Renal cortex interstitium (tissue), 15 donors: Measurements from ENCODE around the gene DSCAML1. TPM values are rescaled to one million over a fixed set of nuclear protein-coding genes. Genes with fewer than 3 reads are reported as not detected.

ENCODE experiments used
- DNase-seq, 11 donors: peaks; one replicate each; pipeline ENCODE4 v3.0.0-alpha.2; 2013; ENCODE audit warnings: low read depth in 9 of 11, low spot score in 4 of 11; ENCODE audit errors: extremely low read depth in 1 of 11
- long read RNA-seq, 16 experiments: transcript quantifications; one replicate each; lab custom pipeline, GENCODE V29; 2026
- polyA plus RNA-seq, 3 donors: library from polyadenylated mRNA; unstranded; fragments of 120-200 nt; gene quantifications; one replicate each; pipeline ENCODE4 v1.2.1, GENCODE V29; 2013; ENCODE audit not compliant: insufficient read length in 3 of 3

The DSCAML1 gene, protein sequence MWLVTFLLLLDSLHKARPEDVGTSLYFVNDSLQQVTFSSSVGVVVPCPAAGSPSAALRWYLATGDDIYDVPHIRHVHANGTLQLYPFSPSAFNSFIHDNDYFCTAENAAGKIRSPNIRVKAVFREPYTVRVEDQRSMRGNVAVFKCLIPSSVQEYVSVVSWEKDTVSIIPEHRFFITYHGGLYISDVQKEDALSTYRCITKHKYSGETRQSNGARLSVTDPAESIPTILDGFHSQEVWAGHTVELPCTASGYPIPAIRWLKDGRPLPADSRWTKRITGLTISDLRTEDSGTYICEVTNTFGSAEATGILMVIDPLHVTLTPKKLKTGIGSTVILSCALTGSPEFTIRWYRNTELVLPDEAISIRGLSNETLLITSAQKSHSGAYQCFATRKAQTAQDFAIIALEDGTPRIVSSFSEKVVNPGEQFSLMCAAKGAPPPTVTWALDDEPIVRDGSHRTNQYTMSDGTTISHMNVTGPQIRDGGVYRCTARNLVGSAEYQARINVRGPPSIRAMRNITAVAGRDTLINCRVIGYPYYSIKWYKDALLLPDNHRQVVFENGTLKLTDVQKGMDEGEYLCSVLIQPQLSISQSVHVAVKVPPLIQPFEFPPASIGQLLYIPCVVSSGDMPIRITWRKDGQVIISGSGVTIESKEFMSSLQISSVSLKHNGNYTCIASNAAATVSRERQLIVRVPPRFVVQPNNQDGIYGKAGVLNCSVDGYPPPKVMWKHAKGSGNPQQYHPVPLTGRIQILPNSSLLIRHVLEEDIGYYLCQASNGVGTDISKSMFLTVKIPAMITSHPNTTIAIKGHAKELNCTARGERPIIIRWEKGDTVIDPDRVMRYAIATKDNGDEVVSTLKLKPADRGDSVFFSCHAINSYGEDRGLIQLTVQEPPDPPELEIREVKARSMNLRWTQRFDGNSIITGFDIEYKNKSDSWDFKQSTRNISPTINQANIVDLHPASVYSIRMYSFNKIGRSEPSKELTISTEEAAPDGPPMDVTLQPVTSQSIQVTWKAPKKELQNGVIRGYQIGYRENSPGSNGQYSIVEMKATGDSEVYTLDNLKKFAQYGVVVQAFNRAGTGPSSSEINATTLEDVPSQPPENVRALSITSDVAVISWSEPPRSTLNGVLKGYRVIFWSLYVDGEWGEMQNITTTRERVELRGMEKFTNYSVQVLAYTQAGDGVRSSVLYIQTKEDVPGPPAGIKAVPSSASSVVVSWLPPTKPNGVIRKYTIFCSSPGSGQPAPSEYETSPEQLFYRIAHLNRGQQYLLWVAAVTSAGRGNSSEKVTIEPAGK (N-terminal part only)
- 1 to 10 TPM; 2.7 to 4.4 (median 3.0) TPM for polyA plus RNA-seq
- long read RNA-seq, donor 1, result 0 reads
- long read RNA-seq, donor 2, result 0 reads
- long read RNA-seq, donor 3, result 0 reads
- long read RNA-seq, donor 4, result 0 reads
- long read RNA-seq, donor 5, result 0 reads
- long read RNA-seq, donor 6, result 0 reads
- long read RNA-seq, donor 7, result 0 reads
- long read RNA-seq, donor 8, result 0 reads
- long read RNA-seq, donor 9, result 0 reads
- long read RNA-seq, donor 10, result 0 reads
- long read RNA-seq, donor 11, result 0 reads
- long read RNA-seq, donor 12, partial matches to known transcripts, result 0 of 1 reads
- long read RNA-seq, donor 12, other reads (novel, unspliced or antisense), result 0 of 1 reads
- long read RNA-seq, donor 13, result 0 reads
- long read RNA-seq, donor 14, result 0 reads
- long read RNA-seq, donor 15, result 0 reads
- long read RNA-seq, donor 16, result 0 reads

DNA sequence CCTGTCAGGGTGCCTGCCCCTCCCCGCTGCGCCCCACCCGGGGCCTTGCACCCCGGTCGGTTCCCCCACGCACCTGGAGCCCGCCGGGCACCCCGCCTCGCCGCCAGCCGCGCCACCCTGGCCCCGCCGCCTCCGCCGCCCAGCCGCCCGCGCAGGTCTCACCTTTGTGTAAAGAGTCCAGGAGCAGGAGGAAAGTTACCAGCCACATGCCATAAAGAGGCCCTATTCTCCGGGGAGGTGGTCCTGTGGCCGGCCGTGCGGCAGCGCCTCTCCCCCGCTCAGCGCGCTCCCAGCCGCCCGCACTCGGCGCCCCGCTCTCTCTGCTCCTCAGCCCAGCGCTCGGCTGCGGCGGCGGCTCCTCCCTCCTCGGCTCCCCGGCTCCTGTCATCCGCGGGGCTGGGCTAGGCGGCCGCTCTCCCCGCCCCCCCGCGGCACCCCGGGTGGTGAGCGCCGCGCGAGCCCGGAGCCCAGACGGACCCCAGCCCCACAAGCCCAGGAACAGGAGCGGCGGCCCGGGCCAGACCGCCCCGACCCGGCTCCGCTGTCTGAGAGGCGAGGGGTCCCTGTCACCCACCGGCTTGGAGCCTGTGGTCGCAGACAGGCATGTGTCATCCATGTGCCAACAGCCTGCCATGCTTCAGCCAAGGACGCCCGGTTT lies at the start of gene DSCAML1:
Gene DSCAML1, minus strand, starts transcription at position 345 of the 658 bp plus-strand sequence. Its CDS starts 137 bp downstream, at position 208.
- no peak for DNase-seq

DNA sequence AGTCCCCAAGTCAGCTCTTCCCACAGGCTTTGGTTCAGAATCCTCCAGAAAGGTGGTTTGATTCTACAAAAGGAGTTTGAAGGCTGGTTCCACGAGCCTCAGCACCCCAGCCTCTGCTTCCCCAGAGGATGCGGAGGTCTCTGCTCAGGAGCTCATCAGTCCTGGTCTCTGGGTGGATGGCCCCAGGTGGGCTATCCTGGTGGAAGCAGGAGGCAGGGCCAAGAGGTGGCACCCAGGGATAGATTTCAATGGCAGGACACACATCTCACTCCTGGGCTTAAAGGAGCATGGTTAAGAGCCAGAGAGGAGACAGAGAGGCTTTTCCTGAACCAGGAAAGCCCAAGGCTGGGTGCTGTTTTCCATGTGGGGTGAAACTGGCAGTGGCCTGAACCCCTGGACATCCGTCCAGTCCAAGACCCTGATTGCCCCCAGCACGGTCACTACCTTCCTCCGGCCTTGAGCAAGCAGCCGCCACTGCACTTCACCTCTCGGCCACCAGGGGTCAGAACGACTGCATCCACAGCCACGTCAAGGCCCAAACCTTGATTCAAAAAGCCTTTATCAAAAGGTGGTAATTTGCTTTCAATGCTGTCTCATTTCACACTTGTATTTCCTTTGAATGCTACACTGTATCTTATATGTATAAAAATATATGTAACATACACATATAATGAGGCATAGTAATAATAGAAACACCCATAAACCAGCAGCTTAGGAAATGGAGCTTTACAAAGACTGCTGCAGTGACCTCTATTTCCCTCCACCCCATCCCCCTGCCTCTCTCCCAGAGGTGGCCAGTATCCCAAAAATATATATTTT lies 46.9 kb upstream of the DSCAML1 start:
- peak in 3 of 11 donors; percentile 51 to 73 (median 68) for DNase-seq

DNA sequence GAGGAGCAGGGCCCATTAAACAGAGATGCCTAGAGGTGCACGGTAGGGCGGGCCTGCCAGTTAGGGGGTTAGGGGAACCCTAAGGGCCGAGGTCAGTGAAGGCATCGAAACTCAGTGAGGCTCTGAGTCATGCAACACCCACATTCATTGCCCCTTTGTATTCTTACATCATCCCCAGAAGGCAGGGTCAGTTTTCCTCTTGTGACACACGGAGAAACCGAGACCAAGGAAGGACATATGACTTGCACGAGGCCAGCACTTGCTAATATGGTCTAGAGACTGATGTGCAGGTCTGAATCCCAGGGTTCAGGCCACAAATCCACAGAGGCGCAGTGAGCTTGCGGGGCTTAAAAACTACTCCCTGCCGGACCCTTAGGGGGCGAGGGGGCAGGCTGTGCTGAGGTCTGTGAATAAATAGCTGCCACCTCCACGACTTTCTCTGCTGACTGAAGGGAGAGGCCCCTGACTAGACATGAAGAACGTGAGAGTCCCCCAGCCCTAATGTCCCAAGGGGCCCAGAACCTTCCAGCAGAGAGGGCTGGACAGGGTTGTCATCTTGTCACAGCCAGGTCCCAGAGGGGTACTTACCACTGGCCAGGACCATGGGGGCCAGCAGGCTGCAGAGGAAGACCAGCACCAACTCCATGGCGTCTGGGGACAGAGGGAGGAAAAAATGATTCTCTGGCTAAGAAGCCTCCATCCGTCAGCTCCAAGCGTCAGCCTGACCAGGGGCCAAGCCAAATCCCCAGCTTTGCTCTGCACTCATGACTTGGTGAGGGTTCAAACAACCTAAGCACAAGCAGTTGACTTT lies 45.3 kb upstream of the DSCAML1 start:
- no peak for DNase-seq

DNA sequence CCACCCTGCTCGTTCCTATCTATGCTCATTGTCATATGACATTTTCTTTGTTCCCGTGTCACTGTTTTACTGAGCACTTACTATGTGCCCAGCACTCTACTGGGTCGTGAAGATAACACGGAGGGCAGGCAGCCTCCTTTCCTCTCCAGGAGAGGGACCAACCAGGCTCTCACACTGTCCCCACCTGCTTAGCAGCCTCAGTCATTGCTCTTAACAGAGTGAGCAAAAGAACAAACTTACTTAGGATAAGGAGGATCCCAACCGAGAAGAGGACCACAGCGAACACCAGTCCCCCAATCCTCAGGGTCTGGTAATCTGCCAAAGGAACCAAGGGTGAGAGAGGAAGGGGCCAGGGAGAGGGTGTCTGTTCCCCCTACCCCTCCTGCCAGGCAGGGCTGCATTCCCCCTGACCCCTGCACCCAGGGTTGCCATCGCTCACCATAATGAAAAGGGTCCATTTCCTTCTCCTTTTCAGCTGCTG lies 44.6 kb upstream of the DSCAML1 start:
- no peak for DNase-seq

DNA sequence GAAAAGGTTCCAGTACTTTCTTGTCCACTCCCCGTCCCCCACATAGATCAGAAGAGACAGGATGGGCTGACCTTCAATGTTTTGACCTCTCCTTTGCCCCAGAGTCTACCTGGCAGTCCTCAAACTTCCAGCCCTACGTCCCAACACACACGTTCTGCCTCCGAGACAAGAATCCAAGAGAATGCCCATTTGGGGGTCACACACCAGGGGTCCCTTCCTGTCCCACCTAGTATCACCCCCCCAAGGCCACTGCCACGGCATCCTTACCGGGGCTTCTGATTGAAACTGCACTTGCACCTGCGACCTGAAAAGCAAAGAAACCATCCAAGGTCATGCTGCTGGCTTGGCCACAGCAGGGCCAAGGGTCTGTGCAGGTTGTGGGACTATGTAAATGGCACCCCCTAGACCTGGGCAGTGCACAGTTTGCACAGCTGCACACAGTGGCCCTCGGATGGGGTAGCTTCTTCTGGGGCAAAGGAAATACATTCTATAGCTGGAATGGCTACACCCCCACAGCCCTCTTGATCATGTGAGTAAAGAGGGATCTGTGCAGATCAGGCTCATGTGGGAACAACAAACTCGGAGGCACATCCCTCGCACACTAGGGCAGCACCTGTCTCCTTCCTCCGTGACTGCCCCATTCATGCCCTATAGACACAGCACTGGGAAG lies 44.0 kb upstream of the DSCAML1 start:
- DNase-seq, result no peak

DNA sequence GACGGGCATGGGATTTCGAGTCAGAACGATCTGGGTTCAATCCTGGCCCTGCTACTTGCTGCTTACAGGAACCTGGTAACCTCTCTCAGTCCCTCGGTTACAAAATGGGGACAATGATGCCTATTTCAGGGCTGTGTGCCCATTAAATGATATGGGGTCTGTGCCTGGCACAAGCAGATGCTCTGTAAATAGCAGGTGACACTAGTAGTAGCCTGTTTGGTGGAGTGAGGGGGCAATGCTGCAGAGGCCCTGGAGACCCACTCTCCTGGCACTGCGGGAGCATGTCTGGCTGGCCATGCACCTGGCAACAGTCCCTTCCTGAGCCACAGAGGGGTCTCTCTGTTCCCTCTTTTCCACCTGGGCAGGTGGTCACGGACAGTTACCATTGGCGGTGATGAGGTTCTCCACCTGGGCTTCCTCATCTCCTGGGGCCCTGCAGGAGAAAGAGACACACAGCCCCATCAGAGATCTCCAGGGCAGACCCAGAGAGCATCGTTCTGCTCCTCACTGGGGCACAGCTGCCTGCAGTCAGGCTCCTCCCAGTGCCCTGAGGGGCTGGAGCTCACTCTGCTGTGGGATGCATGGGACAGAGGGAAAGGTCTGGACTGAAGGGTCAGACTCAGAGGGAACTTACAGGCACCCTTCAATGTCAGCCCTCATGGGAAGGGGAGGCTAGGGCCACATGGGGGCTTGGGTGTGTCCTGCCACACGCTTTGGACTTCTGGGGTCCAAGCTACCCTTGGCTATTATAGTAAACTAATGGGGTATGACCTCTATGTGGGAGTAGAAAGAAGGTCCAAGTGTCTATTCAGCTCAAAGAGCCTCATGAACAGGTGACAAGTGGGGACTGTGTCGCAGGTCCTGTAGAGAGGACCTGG lies 43.2 kb upstream of the DSCAML1 start:
- DNase-seq, result no peak

DNA sequence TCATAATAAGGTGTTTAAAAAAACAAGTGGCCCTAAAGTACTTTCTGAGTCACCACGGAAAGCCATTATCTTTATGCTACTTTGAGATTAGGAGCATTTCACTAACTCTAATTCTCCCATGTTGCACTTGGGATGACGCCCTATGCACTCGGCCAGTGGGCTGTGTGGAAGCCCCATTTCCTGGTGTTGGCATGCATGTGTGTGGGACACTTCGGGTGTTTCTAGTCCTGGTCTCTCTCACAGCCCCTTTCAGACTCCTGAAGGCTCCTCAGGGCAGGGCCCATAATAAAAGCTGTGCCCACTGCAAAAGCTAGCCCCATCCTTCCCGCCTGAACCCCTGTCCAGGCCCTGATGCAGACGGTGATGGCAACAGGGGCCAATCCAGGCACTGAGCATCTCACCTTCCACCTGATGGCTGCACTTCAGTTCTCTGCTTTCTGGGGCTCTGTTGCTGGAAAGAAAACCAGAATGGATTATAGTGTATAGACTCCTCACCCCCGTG lies 42.4 kb upstream of the DSCAML1 start:
- no peak for DNase-seq

DNA sequence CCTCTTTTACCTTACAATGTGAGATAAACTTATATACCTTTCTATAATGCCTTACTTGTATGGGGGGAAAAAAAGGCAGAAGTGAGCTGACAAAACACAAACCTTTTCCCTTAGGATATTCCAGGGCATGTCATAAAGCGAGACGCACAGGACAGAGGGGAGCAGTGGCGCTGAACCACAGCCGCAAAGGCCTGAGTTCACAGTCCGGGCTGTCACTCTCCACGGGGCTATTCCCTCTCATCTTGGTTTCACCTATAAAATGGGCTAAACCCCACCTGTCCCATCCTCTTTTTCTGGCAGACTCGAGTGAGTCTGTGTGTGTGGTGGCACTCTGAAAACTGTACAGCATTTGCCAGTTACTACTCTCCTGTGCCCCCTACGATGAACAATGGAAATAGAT lies 41.9 kb upstream of the DSCAML1 start:
- no peak for DNase-seq

DNA sequence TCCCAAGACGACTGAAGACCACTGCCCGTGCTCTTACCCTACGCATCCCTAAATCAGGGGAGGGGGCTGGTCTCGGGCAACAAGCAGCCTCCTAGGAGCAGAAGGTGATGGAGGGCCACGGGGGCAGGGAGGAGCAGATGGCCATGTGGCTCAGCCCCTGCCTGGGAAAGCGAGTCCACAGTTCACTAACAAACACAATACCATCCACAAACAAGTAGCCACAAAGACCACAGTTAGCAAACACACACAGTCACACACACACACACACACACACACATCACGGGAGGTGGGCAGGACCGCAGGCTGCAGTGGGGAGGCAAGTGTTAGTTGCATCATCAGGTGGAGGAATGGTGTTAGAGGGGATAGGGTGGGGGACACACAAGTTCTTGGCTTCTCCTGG lies 40.8 kb upstream of the DSCAML1 start:
- no peak for DNase-seq

DNA sequence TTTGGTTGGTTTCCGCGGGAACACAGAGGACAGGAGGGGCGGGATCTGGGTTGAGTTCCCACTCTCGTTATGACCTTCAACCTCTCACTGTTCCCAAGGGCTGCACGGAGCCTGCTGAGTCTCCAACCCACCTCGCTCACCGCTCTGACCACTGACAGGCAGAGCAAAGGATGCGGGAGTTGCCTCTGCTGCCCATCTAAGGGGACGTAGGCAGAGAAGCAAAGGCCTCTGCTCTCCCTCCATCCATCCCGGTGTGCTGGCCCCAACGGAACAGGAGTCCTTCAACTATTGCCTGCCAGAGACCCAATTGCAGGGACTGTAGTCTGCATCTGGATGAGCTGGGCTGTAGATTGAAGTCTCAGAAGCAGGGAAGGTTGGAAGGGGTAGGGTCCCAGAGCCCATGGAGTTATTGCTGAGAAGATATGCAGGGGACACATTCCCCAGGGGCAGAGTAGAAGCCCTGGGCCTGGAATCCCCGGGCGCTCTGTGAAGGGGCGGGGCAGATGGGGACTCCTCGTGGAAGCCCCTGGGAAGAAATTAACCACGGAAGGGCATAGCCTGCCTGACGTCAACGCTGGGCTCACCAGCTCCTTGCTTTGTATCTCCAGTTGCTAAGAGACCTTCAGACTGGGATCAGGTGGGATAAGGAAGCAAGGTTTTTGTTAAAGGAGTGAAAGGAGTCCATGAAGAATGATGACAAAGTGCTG lies 40.2 kb upstream of the DSCAML1 start:
- DNase-seq, result no peak

DNA sequence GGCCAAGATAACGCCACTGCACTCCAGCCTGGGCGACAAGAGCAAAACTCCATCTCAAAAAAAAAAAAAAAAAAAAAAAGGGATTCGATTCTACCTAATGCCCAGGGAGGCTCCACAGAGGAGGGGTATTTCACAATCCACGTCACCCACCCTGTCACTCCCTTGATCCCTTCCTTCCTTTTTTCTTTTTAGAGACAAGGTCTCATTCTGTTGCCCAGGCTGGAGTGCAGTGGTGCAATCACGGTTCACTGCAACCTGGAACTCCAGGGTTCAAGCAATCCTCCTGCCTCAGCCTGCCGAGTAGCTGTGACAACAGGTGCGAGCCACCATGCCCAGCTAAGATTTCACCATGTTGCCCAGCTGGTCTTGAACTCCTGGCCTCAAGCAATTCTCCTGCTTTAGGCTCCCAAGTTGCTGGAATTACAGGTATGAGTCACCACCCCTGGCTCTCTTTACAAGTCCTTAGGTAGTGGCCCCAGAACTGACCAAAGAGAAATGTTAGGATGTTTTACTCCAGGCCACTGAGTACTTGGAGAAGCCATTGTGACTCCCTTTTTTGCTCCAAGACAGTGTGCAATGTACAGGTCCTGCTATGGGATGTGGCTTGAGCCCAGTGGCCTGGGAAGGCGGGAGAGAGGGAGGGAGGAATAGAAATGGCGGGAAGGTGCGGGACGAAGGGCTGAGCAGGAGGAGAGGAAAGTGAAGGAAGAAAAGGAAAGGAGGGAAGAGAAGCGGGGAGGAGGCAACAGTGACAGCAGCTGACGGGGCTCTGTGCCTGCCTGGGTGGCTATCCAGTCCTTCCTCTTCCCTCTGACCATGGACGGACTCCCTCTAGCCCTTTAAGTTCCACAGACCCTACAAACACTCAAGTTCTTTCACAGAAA lies 39.3 kb upstream of the DSCAML1 start:
- DNase-seq, result no peak

DNA sequence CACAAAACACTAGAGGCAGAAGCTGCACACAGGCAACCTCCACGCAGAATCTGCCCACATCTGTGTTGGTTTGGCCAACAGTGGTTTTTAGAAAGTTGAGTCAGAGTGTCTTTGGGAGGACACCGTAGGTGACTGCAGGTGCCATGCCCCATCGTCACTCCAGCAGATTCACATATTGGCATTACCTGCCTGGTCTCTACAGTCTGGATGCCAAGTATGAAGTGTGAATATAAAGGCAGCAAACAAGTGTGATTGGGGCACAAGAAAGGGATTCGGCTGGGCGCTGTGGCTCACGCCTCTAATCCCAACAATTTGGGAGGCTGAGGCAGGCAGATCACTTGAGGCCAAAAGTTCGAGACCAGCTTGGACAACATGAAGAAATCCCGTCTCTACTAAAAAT lies 38.6 kb upstream of the DSCAML1 start:
- no peak for DNase-seq

DNA sequence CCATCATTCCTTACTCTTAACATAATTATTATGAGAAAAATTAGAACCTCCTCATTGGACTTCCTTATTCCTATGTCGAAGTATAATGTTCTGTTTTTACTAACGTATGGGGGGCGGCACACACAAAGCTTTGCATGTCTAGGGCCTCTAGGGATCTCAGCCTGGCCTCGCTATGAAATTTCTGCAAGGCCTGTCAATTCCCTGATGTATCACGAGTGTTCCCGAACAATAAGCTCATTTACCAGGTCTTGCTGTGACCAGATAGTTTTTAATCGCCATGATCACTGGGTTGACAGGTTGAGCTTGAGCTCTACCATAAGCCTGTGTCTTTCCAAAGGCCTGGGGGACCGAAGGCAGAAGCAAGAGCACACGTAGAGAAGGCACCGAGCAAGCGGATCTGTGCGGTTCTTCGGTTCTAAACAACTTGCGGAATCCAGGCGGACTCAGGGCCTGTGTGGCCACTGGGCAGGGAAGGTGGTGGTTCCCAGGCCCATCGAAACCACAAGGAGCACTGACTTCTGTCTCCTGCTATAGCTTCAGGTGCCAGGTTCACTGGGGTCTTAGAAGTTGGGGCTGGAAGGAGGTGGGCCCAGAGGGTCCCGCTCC lies 37.9 kb upstream of the DSCAML1 start:
- no peak for DNase-seq
